ENCODE measurements around the gene RNGTT.

DNA sequence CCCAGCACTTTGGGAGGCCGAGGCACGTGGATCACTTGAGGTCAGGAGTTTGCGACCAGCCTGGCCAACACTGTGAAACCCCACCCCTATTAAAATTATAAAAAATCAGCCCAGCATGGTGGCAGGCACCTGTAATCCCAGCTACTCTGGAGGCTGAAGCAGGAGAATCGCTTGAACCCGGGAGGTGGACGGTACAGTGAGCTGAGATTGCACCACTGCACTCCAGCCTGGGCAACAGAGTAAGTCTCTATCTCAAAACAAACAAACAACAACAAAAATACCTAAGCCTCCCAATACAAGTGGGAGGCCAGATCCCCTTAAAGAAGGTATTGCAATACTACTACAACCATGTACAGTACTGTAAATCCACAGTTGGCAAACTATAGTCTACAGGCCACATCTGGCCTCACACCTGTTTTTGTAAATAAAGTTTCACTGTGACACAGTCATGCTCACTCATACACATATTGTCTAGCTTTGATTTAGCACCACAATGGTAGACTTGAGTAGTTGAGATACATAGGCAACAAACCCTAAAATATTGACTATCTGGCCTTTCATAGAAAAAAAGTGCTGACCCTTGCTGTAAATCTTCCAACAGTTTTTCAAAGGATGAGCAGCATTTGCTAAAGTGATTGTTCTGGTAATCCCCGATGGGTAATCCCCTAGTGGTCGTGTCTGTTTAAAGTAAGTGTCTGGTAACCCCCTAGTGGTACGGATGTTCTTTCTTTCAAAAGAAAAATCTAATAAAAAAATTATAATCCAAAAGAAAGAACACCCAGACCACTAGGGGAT, 202.0 kb downstream of the RNGTT start:
- TF ChIP-seq, protein P1, sequence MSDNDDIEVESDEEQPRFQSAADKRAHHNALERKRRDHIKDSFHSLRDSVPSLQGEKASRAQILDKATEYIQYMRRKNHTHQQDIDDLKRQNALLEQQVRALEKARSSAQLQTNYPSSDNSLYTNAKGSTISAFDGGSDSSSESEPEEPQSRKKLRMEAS (IDR thresholded peaks at IDR 0.05), result no peak
- no peak for TF ChIP-seq EP300 (IDR thresholded peaks at IDR 0.05; ENCODE audit: borderline replicate concordance)

Data from Ishikawa (cell line).